Fibroblast of lung (primary cell): ENCODE results near the gene CERS6. TPM values are rescaled to one million over a fixed set of nuclear protein-coding genes. Genes with fewer than 3 reads are reported as not detected.

ENCODE experiments used
- DNase-seq, 2 donors: peaks; one replicate each; pipeline versions ENCODE4 v3.0.0 to v3.0.0-alpha.2; 2010; ENCODE audit warnings: low read depth in 2 of 2
- H2AFZ ChIP-seq: 2 replicates; pipeline ENCODE4 v1.5.1; 2012; ENCODE audit warnings: low read length, control low read depth, inconsistent platforms
- H3K27ac ChIP-seq: 2 replicates; pipeline ENCODE4 v1.5.1; 2011; ENCODE audit warnings: low read length, control low read depth; ENCODE audit not compliant: insufficient read depth
- H3K27me3 ChIP-seq: 2 replicates; pipeline ENCODE4 v1.5.1; 2011; ENCODE audit warnings: mild to moderate bottlenecking, low read length; ENCODE audit not compliant: control insufficient read depth, insufficient read depth
- H3K36me3 ChIP-seq: 2 replicates; pipeline ENCODE4 v1.5.1; 2011; ENCODE audit warnings: low read length; ENCODE audit not compliant: control insufficient read depth, insufficient read depth
- H3K4me1 ChIP-seq: 2 replicates; pipeline ENCODE4 v1.5.1; 2011; ENCODE audit warnings: low read length; ENCODE audit not compliant: control insufficient read depth, insufficient read depth; ENCODE audit errors: extremely low read depth
- H3K4me2 ChIP-seq: 2 replicates; pipeline ENCODE4 v1.5.1; 2011; ENCODE audit warnings: low read length, control low read depth; ENCODE audit not compliant: insufficient read depth; ENCODE audit errors: extremely low read depth
- H3K4me3 ChIP-seq, 4 experiments: fragments of 200-600 bp in 1 of 4; sonication (generic) in 1 of 4; replicated peaks in 1 of 4; 2 replicates each; pipeline ENCODE4 v1.5.1; 2011 to 2016; ENCODE audit warnings: low read length in 4 of 4, low read depth in 3 of 4, mild to moderate bottlenecking in 3 of 4, control low read depth in 2 of 4, inconsistent platforms in 1 of 4, mixed read lengths in 1 of 4; ENCODE audit not compliant: insufficient read depth in 1 of 4; ENCODE audit errors: control extremely low read depth in 1 of 4
- H3K79me2 ChIP-seq: 2 replicates; pipeline ENCODE4 v1.5.1; 2012; ENCODE audit warnings: mild to moderate bottlenecking, low read length, inconsistent platforms; ENCODE audit not compliant: control insufficient read depth, insufficient read depth
- H3K9ac ChIP-seq: 2 replicates; pipeline ENCODE4 v1.5.1; 2011; ENCODE audit warnings: mild to moderate bottlenecking, low read length, control low read depth; ENCODE audit not compliant: insufficient read depth
- H3K9me3 ChIP-seq: 2 replicates; pipeline ENCODE4 v1.5.1; 2012; ENCODE audit warnings: low read depth, low read length; ENCODE audit not compliant: control insufficient read depth, insufficient read depth
- H4K20me1 ChIP-seq: 2 replicates; pipeline ENCODE4 v1.5.1; 2011; ENCODE audit warnings: low read length; ENCODE audit not compliant: control insufficient read depth, insufficient read depth; ENCODE audit errors: extremely low read depth
- CTCF ChIP-seq, 2 donors: IDR thresholded peaks in 1 of 2; conservative IDR thresholded peaks in 1 of 2; 1 replicate in 1 of 2; 2 replicates in 1 of 2; pipeline ENCODE4 v1.5.1; 2011 to 2012; ENCODE audit warnings: low read length in 2 of 2, control low read depth in 1 of 2, inconsistent platforms in 1 of 2, low read depth in 1 of 2, mild to moderate bottlenecking in 1 of 2
- EZH2 ChIP-seq: IDR thresholded peaks from 2 replicates; pipeline ENCODE4 v1.5.1; 2012; ENCODE audit warnings: low read length, control low read depth, mild to moderate bottlenecking; ENCODE audit errors: missing control alignments
- polyA plus RNA-seq, 2 donors: library from polyadenylated mRNA; depleted of rRNA in 1 of 2; stranded (reverse) in 1 of 2; unstranded in 1 of 2; fragments of >200 nt; gene quantifications; 2 replicates each; pipeline ENCODE4 v1.2.1, GENCODE V29; 2011 to 2012; ENCODE audit warnings: missing spikeins in 1 of 2
- total RNA-seq: library from RNA; depleted of rRNA; stranded (reverse); fragments of >200 nt; gene quantifications from 2 replicates; pipeline ENCODE4 v1.2.1, GENCODE V29; 2014

Gene CERS6
- total and polyA plus RNA-seq, 2 donors (not counting 1 experiment from before 2014, with no cell fraction given): 7.2 to 16.5 TPM

GRCh38 chr2:168801471-168801870 lies 345.4 kb downstream of the CERS6 start:
- H3K36me3 ChIP-seq: no peaks in the 10 kb centered on the region
- TF ChIP-seq CTCF (conservative IDR thresholded peaks at IDR 0.05 in 1 of 2, IDR thresholded peaks at IDR 0.05 in 1 of 2; ENCODE audit: low read depth in 1 of 2, low read length in 2 of 2): no peak
- TF ChIP-seq EZH2: no peak
- no peak overlapping the region for H2AFZ ChIP-seq
- no peaks in the 10 kb centered on the region for H3K27me3 ChIP-seq
- no peak overlapping the region for H3K4me3 ChIP-seq
- no peak overlapping the region for H3K9ac ChIP-seq
- no peaks in the 10 kb centered on the region for H4K20me1 ChIP-seq
- H3K27ac ChIP-seq: no peak overlapping the region
- H3K4me2 ChIP-seq: no peak overlapping the region
- peaks cover 3% of the 10 kb centered on the region for H3K4me1 ChIP-seq
- no peaks in the 10 kb centered on the region for H3K9me3 ChIP-seq
- no peak for DNase-seq
- H3K79me2 ChIP-seq: no peaks in the 10 kb centered on the region

GRCh38 chr2:168801961-168802858 lies 346.1 kb downstream of the CERS6 start, which contains the start of gene NOSTRIN:
NOSTRIN (plus strand) TSS chr2:168802637; CDS start chr2:168802647, 10 bp downstream.
- no peaks in the 10 kb centered on the region for H3K79me2 ChIP-seq
- peak within 1 kb of the TSS in 3 of 4 experiments; percentile 1 to 29 (median 15) for H3K4me3 ChIP-seq
- H3K4me1 ChIP-seq: peaks cover 3% of the 10 kb centered on the region
- H2AFZ ChIP-seq: peak within 1 kb of the TSS; percentile 82
- no peaks in the 10 kb centered on the region for H3K27me3 ChIP-seq
- peak; percentile 63 to 78 for DNase-seq
- no peaks in the 10 kb centered on the region for H3K9me3 ChIP-seq
- H3K27ac ChIP-seq: no peak within 1 kb of the TSS
- no peaks in the 10 kb centered on the region for H3K36me3 ChIP-seq
- H3K4me2 ChIP-seq: peak within 1 kb of the TSS; percentile 54
- H4K20me1 ChIP-seq: no peaks in the 10 kb centered on the region
- H3K9ac ChIP-seq: no peak within 1 kb of the TSS
- no peak for TF ChIP-seq EZH2
- TF ChIP-seq CTCF (conservative IDR thresholded peaks at IDR 0.05 in 1 of 2, IDR thresholded peaks at IDR 0.05 in 1 of 2; ENCODE audit: low read depth in 1 of 2, low read length in 2 of 2): no peak

GRCh38 chr2:168802859-168803725 lies 347.0 kb downstream of the CERS6 start:
- H3K27me3 ChIP-seq: no peaks in the 10 kb centered on the region
- no peaks in the 10 kb centered on the region for H3K9me3 ChIP-seq
- no peak overlapping the region for H3K4me3 ChIP-seq
- no peaks in the 10 kb centered on the region for H3K79me2 ChIP-seq
- peaks cover 3% of the 10 kb centered on the region for H3K4me1 ChIP-seq
- H3K9ac ChIP-seq: no peak overlapping the region
- no peaks in the 10 kb centered on the region for H4K20me1 ChIP-seq
- no peak overlapping the region for H3K27ac ChIP-seq
- no peak for DNase-seq
- no peak for TF ChIP-seq CTCF (conservative IDR thresholded peaks at IDR 0.05 in 1 of 2, IDR thresholded peaks at IDR 0.05 in 1 of 2; ENCODE audit: low read depth in 1 of 2, low read length in 2 of 2)
- TF ChIP-seq EZH2: no peak
- H3K36me3 ChIP-seq: no peaks in the 10 kb centered on the region
- no peak overlapping the region for H2AFZ ChIP-seq
- peak overlapping the region; percentile 54 for H3K4me2 ChIP-seq
